SH-SY5Y (cell line): ENCODE results near the gene MTHFD1L.

Experiments
- GATA2 ChIP-seq: IDR thresholded peaks from 2 replicates; pipeline ENCODE4 v1.6.1; 2011; ENCODE audit warnings: mild to moderate bottlenecking, low read depth, low read length
- GATA3 ChIP-seq: IDR thresholded peaks from 2 replicates; pipeline ENCODE4 v1.6.1; 2011; ENCODE audit warnings: low read depth, mild to moderate bottlenecking, low read length, moderate library complexity

Gene MTHFD1L

DNA sequence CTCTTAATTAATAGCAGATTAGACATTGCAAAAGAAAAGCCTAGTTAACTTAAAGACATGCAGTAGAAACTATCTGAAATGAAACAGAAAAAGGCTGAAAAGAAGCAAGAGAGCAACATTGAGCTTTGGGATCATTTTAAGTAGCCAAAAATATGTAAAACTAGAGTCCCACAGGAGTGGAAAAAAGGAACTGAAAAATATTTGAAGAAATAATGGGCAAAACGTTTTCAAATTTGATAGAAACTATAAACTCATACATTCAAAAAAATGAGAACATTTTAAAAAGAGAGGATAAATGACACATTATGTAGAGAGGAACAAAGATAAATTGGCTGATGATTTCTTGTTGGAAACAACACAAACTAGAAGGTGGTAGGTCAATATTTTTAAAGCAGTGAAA, 208.2 kb downstream of the MTHFD1L start:
- TF ChIP-seq GATA2 (no peak), GATA3 (no peak)

DNA sequence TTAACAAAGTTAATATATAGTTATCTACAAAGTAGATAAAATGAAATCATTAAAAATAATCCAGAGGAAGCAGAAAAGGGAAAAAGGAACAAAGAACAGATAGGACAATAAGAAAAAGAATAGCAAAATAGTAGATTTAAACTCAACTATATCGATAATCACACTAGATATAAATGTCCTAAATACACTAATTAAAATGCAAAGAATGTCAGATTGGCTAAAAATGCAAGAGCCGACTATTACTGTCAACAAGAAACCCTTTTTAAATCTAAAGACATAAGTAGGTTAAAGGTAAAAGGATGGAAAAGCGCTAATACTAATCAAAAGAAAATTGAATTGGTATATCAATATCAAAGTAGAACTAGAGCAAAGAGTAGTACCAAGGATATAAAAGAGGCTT, 209.5 kb downstream of the MTHFD1L start:
- no peak for TF ChIP-seq GATA2
- no peak for TF ChIP-seq GATA3

DNA sequence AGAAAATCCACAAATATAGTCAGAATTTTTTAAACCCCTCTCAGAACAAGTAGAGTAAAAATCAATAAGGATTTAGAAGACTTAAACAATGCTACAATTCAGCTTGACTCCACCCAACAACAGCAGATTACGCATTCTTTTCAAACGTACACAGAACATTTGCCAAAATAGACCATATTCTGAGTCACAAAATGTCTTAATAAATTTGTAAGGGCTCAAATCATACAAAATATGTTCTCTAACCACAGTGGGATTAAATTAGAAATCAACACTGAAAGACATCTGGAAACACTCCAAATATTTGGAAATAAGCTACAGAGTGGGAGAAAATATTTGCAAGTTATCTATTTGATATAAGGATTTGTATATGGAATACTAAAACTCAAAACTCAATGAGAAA, 210.0 kb downstream of the MTHFD1L start:
- no peak for TF ChIP-seq GATA3
- TF ChIP-seq GATA2: no peak

DNA sequence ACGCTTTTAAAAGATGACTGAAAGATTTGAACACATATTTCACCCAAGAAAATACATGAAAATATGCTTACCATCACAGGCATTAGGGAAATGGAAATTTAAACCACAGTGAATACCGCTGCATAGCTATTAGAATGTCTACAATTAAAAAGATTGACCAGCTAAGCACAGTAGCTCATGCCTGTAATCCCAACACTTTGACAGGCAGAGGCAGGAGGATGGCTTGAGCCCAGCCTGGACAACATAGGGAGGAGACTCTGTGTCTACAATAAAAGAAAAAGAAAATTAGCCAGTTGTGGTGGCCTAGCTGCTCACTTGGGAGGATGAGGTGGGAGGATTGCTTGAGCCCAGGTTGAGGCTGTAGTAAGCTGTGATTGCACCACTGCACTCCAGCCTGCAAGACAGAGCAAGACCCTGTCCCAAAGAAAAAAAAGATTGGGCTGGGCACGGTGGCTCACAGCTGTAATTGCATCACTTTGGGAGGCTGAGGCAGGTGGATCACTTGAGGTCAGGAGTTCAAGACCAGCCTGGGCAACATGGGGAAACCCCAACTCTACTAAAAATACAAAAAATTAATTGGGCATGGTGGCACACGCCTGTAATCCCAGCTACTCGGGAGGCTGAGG, 210.5 kb downstream of the MTHFD1L start:
- TF ChIP-seq GATA3: no peak
- TF ChIP-seq GATA2: no peak

DNA sequence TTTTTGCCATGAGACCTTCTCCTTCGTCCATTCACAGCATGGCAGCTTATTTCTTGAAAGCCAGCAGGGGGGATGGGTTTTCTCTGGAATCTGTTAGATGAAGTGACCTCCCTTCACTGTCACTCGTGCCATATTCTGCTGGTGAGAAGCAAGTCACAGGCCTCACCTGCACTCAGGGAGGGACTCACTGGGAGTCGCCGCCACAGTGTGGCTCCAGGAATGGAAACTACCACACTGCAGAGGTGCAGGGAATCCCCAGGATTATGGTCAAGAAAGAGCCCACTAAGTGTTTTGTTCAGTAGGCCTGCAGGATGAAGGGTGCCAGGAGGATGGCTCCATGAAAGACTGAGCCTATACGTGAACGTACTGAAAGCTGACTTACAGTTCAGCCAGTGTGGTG, 213.2 kb downstream of the MTHFD1L start:
- TF ChIP-seq GATA3 (no peak), GATA2 (no peak)

DNA sequence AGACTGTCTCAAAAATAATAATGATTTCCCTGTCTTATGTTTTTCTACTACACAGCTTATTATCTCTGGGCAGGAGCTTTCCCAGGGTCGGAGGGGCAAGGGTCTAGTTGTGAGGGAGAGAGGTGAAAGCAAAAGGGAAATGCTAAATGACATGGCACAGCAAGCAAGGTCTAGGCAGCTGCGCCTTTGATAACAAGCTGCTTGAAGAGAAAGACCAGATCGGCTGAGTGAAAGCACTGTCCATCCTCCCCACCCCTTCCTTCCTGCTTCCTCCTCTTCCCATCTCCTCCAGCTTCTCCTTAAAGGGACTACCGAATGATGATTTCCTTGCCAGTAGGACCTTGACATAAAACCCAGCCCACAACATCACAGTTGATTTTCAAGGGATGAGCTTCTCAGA, 216.2 kb downstream of the MTHFD1L start:
- TF ChIP-seq GATA3 (no peak), GATA2 (no peak)

DNA sequence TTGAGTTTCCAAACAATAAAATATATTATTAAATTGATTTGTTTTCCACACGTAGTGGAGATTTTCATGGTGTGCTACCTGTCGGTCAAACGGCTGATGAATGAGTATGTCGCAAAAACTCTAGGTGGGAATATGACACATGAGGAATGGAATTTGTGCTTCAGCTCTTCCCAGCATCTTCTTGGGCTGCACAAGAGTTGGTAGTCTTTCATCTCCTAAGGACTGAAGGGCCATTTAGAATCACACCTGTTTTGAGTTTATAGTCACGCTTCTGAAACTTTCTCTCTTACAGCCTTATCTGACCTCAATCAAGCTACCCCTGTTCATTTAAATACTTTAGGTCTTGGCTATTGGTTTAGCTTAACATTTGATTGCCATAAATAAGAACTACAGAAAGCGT, 216.6 kb downstream of the MTHFD1L start:
- TF ChIP-seq GATA3: no peak
- no peak for TF ChIP-seq GATA2

DNA sequence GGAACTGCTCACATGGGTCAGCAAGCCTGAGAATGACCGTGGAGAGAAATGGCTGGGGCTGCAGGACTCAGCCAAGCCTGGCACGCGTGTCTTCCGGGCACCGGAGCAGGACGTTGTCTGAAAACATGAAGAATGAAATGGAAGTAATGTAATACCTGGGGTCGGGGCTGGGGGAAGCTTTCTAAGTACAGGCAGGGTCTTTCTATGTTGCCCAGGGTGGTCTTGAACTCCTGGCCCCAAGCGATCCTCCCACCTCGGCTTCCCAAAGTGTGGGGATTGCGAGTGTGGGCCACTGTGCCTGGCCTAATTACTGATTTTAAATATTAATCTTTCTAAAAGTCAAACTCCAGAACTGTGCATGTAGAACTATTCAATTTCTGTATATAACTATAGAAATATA, 218.8 kb downstream of the MTHFD1L start:
- TF ChIP-seq GATA2 (no peak), GATA3 (no peak)

DNA sequence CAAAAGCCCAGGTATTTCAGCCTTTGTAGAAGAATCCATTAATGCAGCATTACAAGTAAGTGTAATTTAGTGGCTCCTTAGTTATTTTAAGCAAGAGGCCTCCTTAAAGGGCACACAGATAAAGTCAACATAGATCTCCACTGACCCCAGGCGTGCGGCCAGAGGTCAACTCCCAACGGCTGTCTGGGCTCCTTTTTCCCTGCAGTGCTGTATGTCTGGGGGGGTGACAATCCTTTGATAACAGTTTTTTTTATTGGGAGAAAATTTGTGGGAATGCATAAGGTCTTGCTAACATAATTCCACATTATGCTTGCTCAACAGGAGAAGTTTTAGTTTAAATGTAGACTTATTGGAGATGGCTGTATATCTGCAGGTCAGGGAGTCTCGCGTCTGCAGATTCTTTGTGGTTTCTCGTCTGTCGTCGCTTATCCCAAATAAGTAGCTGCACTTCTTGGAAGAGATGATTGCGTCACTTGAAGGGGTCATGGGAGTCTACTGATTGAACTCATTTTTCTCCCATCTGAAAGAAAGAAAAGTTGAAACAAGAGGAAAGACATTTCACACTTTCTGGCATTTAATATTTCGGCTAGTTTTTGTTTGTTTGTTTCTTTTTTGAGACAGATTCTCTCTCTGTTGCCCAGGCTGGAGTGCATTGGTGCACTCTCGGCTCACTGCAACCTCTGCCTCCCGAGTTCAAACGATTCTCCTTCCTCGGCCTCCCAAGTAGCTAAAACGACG, 222.5 kb downstream of the MTHFD1L start:
- TF ChIP-seq GATA2 (no peak), GATA3 (no peak)

DNA sequence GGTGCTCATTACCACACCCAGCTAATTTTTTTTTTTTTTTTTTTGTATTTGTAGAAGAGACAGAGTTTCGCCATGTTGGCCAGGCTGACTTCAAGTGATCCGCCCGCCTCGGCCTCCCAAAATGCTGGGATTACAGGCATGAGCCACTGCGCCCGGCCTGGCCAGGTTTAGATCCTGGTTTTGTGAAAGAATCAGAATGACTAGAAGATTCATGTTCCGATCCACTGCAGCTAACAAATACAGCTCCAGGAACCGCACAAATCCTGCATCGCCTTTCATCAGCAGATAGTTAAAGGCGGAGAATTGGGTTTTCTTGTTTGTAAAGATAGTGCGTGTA, 223.1 kb downstream of the MTHFD1L start:
- TF ChIP-seq GATA2: no peak
- TF ChIP-seq GATA3: no peak

DNA sequence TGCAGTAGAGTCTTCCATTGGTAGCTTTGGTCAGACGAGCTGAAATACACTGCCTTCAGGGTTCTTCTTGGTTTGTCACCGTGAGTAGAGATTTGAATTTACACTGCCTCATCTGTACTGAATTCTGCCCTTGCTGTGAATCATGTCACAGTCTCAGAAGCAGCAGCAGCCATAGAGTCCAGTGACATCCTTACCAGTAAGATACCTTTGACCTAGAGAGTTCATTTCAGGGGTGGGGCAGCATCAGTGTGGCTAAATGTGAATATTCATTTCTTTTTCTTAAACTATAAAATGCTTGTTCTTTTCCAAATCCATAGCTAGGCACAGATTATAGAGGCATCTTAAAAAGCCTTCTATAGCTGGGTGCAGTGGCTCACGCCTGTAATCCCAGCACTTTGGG, 223.5 kb downstream of the MTHFD1L start:
- TF ChIP-seq GATA2: no peak
- TF ChIP-seq GATA3: no peak

DNA sequence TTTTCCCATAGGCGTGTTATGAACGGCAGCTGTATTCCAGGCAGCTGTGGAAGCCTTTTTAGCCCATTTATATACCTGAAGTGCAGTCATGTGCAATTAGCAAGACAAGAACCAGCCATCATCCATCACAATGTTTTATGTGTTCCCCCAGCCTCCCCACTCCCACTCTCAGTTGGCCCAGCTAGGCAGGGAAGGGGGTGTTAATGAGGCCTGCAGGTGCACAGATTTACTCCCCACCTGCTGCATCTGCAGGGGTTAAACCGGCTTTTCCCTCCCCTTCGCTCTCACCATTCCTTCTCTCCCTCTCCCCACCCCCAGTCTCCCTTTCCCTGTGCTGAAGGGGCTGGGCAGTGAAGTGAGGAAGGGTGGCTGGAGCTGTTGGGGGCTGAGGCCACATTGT, 224.5 kb downstream of the MTHFD1L start:
- TF ChIP-seq GATA3 (no peak), GATA2 (no peak)

DNA sequence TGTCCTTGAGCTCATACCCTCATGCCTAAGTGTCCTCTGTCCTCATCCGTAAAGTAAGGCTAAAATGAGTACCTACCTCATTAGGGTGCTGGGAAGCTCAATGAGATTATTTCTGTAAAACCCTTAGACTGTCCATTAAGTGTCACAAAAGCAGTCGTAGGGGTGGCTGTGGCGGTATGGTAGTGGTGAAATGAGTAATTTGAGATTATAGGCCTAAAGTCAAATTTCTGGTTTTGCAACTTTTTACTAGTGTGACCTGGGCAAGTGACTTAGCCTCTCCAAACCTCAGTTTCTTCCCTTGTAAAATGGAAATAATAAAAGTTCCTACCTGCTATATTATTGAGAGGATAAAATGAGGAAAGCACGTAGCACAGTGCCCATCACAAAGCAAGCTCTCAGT, 226.1 kb downstream of the MTHFD1L start:
- TF ChIP-seq GATA2: no peak
- no peak for TF ChIP-seq GATA3

DNA sequence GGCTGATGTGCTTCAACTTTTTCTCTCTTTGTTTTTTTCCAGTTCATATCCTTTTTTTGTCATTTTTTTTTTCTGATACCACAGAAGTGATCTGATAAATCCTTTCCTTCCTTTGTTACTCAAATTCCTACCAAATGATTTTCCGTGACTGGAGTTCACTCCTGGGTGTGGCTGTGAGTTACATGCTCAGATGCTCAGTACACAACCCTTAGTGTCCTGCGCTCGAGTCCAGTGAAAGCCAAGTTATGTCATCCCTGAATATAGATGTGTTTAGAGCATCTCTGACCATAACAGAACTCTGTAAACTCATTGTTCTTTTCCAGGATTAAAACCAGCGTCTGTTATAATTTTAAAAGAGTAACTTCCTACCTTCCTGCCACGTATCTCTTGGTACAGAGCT, 227.1 kb downstream of the MTHFD1L start:
- no peak for TF ChIP-seq GATA2
- TF ChIP-seq GATA3: no peak

DNA sequence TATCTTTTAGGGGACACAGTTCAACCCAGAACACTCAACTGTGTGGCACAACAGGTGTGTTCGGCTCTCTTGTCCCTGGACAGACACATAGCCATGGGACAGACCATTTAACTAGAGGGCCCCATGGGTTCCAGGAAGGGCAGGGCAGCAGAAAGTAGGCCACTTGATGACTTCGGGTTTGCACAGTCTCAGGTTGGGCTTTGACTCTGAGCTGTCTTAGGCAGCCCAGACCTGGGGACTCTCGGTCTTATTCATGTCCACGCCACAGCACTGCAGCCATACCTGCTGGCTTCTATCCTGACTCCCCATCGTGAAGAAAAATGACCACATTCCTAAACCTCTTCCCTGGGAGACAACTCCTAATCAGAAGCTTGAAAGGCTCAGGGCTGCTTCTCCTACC, 228.2 kb downstream of the MTHFD1L start:
- TF ChIP-seq GATA2 (no peak), GATA3 (no peak)
